B cell (primary cell): ENCODE data around the gene PRX. TPM values are rescaled to one million over a fixed set of nuclear protein-coding genes. Genes with fewer than 3 reads are reported as not detected.

ENCODE experiments used
- ATAC-seq: fragments of 200-7000 bp; cut with Tn5 transposase; one replicate; pipeline ENCODE4 v1.10.0; 2021; ENCODE audit warnings: low read depth, mild to moderate bottlenecking, moderate number of reproducible peaks, moderate library complexity
- CTCF ChIA-PET: fragments of 350-600 bp; sonication (Branson Sonifier 250); formaldehyde crosslinking; loops from one replicate; lab custom pipeline; 2021; ENCODE audit warnings: antibody characterized with exemption, inconsistent platforms; lab: Charles Lee
- POLR2A ChIA-PET: fragments of 350-600 bp; sonication (Branson Sonifier 250); formaldehyde crosslinking; loops from one replicate; lab custom pipeline; 2021; ENCODE audit warnings: antibody characterized with exemption; lab: Charles Lee
- DNase-seq: peaks from one replicate; pipeline ENCODE4 v3.0.0; 2013
- H2AFZ ChIP-seq: 2 replicates; pipeline ENCODE4 v1.6.1; 2012; ENCODE audit warnings: mild to moderate bottlenecking, low read depth, low read length; ENCODE audit not compliant: insufficient read depth, poor library complexity, severe bottlenecking
- H3K27ac ChIP-seq, 2 donors: 1 replicate in 1 of 2; 2 replicates in 1 of 2; pipeline ENCODE4 v1.5.1; 2012 to 2013; ENCODE audit warnings: low read length in 2 of 2, mild to moderate bottlenecking in 2 of 2, moderate library complexity in 1 of 2
- H3K27me3 ChIP-seq, 4 experiments: fragments of 200-600 bp in 1 of 4; sonication (generic) in 1 of 4; replicated peaks in 1 of 4; 1 replicate in 2 of 4; 2 replicates in 2 of 4; pipeline versions ENCODE4 v1.6.1 to v1.7.0; 2013 to 2016; ENCODE audit warnings: low read length in 3 of 4, mild to moderate bottlenecking in 2 of 4, mixed read lengths in 1 of 4, moderate library complexity in 1 of 4; ENCODE audit not compliant: insufficient read depth in 4 of 4, control insufficient read depth in 3 of 4; ENCODE audit errors: control extremely low read depth in 1 of 4
- H3K36me3 ChIP-seq, 2 experiments: replicated peaks in 1 of 2; 1 replicate in 1 of 2; 2 replicates in 1 of 2; pipeline versions ENCODE4 v1.6.1 to v1.7.1; 2013; ENCODE audit warnings: low read length in 1 of 2; ENCODE audit not compliant: insufficient read depth in 2 of 2, control insufficient read depth in 1 of 2; ENCODE audit errors: control extremely low read depth in 1 of 2, extremely low read depth in 1 of 2
- H3K4me1 ChIP-seq, 2 donors: fragments of 200-600 bp in 1 of 2; sonication (generic) in 1 of 2; 1 replicate in 1 of 2; 2 replicates in 1 of 2; pipeline versions ENCODE4 v1.5.1 to v1.6.1; 2013 to 2017; ENCODE audit warnings: low read length in 2 of 2; ENCODE audit not compliant: control insufficient read depth in 2 of 2, insufficient read depth in 2 of 2
- H3K4me2 ChIP-seq: replicated peaks from 2 replicates; pipeline ENCODE3; 2012; ENCODE audit warnings: mild to moderate bottlenecking, low read depth, low read length; ENCODE audit not compliant: poor library complexity, severe bottlenecking
- H3K4me3 ChIP-seq, 5 experiments: fragments of 200-600 bp in 1 of 5; sonication (generic) in 1 of 5; 1 replicate in 3 of 5; 2 replicates in 2 of 5; pipeline versions ENCODE4 v1.5.1 to v1.7.0; 2011 to 2016; ENCODE audit warnings: low read length in 4 of 5, mild to moderate bottlenecking in 4 of 5, low read depth in 2 of 5, control low read depth in 1 of 5, moderate library complexity in 1 of 5; ENCODE audit not compliant: insufficient read depth in 1 of 5; ENCODE audit errors: control extremely low read depth in 1 of 5, extremely low read depth in 1 of 5
- H3K79me2 ChIP-seq: fragments of 200-600 bp; sonication (generic); one replicate; pipeline ENCODE4 v1.6.0; 2016; ENCODE audit warnings: low read length; ENCODE audit not compliant: control insufficient read depth, insufficient read depth
- H3K9ac ChIP-seq: fragments of 200-600 bp; sonication (generic); 2 replicates; pipeline ENCODE4 v1.6.1; 2017; ENCODE audit warnings: mild to moderate bottlenecking, low read length, moderate library complexity
- H3K9me3 ChIP-seq, 3 donors: one replicate each; pipeline versions ENCODE4 v1.6.1 to v1.7.1; 2013; ENCODE audit warnings: low read length in 2 of 3; ENCODE audit not compliant: control insufficient read depth in 2 of 3, insufficient read depth in 1 of 3; ENCODE audit errors: control extremely low read depth in 1 of 3
- H4K20me1 ChIP-seq: 2 replicates; pipeline ENCODE4 v1.6.0; 2012; ENCODE audit warnings: mild to moderate bottlenecking, low read length; ENCODE audit not compliant: insufficient read depth, control insufficient read depth, poor library complexity, severe bottlenecking
- H3K27ac Mint-ChIP-seq: one replicate; pipeline ENCODE4 v1.8.0; 2021; ENCODE audit warnings: mixed read lengths
- H3K27me3 Mint-ChIP-seq: one replicate; pipeline ENCODE4 v1.8.0; 2021; ENCODE audit warnings: mixed read lengths
- H3K4me1 Mint-ChIP-seq: one replicate; pipeline ENCODE4 v1.8.0; 2021; ENCODE audit warnings: mixed read lengths
- H3K4me3 Mint-ChIP-seq: one replicate; pipeline ENCODE4 v1.8.0; 2021; ENCODE audit warnings: mixed read lengths
- H3K9me3 Mint-ChIP-seq: one replicate; pipeline ENCODE4 v1.8.0; 2022; ENCODE audit warnings: mixed read lengths; ENCODE audit not compliant: insufficient read depth
- EZH2 ChIP-seq: IDR thresholded peaks from 2 replicates; pipeline ENCODE4 v1.6.1; 2012; ENCODE audit warnings: borderline replicate concordance, low read depth, mild to moderate bottlenecking, moderate library complexity, low read length; ENCODE audit not compliant: insufficient read depth, poor library complexity, severe bottlenecking
- WGBS: methylation state at CpG from one replicate; pipeline ENCODE4 v1.1.5; 2013; ENCODE audit warnings: missing lambda C conversion rate; ENCODE audit not compliant: insufficient coverage; 5-methylcytosine and 5-hydroxymethylcytosine counted together
- intact Hi-C: fragments of 100-400 bp; cut with micrococcal nuclease; formaldehyde crosslinking; loops from one replicate; pipeline ENCODE4 v1.10.0; 2022
- polyA plus RNA-seq: library from polyadenylated mRNA; depleted of rRNA; stranded (reverse); fragments of >200 nt; gene quantifications from 2 replicates; pipeline ENCODE4 v1.2.3, GENCODE V29; 2012
- total RNA-seq, 2 donors: library from RNA; stranded (reverse); fragments of 120-200 nt in 1 of 2; gene quantifications; 1 replicate in 1 of 2; 2 replicates in 1 of 2; pipeline versions ENCODE4 v1.2.3 to v1.2.4, GENCODE V29; 2013 to 2022
- TF ChIP-seq, protein P1 (sequence below): fragments of 200-600 bp; IDR thresholded peaks from one replicate; pipeline ENCODE4 v1.8.0; 2022; ENCODE audit warnings: antibody characterized with exemption, mild to moderate bottlenecking

Gene PRX
- total and polyA plus RNA-seq, 2 donors (not counting 1 experiment from before 2014, with no cell fraction given): 1.1 to 2.5 TPM

DNA sequence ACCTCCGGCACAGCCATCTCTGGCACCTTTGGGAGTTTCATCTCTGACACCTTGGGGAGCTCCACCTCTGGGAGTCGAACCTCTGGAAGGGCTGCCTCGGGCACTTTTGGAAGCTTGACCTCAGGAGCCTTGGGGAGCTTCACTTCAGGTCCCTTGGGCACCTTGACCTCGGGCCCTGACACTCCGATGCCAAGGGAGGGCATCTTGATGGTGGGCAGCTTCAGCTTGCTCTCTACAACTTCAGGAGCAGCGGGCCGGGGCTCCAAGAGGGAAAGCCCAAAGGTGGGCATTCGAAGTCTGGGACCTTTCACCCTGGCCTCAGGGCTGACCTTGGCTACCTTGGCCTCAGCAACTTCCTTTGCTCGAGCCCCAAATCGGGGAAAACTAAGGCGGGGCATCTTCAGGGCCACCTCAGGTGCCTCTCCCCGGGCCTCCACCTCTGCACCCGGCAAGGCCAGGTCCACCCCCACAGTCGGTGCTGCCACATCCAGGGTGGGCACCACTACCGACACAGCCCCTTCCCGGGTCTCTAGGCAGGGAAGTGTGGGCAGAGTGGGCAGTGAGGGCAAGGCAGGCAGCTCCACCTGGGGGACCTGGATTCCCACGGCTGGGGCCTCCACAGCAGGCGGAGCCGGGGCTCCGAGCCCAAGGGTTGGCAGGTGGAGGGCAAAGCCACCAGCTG is 16.2 kb downstream of the PRX start:
- DNase-seq (no peak), ATAC-seq (no peak)
- no peak overlapping the region for H3K27ac ChIP-seq
- no peak for TF ChIP-seq EZH2
- TF ChIP-seq, protein P1, sequence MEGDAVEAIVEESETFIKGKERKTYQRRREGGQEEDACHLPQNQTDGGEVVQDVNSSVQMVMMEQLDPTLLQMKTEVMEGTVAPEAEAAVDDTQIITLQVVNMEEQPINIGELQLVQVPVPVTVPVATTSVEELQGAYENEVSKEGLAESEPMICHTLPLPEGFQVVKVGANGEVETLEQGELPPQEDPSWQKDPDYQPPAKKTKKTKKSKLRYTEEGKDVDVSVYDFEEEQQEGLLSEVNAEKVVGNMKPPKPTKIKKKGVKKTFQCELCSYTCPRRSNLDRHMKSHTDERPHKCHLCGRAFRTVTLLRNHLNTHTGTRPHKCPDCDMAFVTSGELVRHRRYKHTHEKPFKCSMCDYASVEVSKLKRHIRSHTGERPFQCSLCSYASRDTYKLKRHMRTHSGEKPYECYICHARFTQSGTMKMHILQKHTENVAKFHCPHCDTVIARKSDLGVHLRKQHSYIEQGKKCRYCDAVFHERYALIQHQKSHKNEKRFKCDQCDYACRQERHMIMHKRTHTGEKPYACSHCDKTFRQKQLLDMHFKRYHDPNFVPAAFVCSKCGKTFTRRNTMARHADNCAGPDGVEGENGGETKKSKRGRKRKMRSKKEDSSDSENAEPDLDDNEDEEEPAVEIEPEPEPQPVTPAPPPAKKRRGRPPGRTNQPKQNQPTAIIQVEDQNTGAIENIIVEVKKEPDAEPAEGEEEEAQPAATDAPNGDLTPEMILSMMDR: no peak
- peaks cover 0 to 3% (median 0%) of the 10 kb centered on the region in 3 donors for H3K9me3 ChIP-seq
- H4K20me1 ChIP-seq: no peaks in the 10 kb centered on the region
- no peaks in the 10 kb centered on the region for H3K79me2 ChIP-seq
- no peak overlapping the region for H3K4me3 ChIP-seq
- ChIA-PET POLR2A (no interaction called here), CTCF (no interaction called here)
- intact Hi-C loops: no loop called here
- H3K9ac ChIP-seq: no peak overlapping the region
- Mint-ChIP-seq H3K4me1 (peaks cover 9% of the 10 kb centered on the region), H3K4me3 (no peak overlapping the region), H3K9me3 (no peaks in the 10 kb centered on the region), H3K27ac (no peak overlapping the region), H3K27me3 (peaks cover 8% of the 10 kb centered on the region)
- no peak overlapping the region for H2AFZ ChIP-seq
- peaks cover 0 to 10% (median 3%) of the 10 kb centered on the region in 4 experiments for H3K27me3 ChIP-seq
- no peak overlapping the region for H3K4me2 ChIP-seq
- H3K36me3 ChIP-seq: no peaks in the 10 kb centered on the region
- WGBS: 97% methylated on average over 20 of the region's 20 CpGs
- H3K4me1 ChIP-seq: peaks cover 4 to 7% of the 10 kb centered on the region in 2 donors

DNA sequence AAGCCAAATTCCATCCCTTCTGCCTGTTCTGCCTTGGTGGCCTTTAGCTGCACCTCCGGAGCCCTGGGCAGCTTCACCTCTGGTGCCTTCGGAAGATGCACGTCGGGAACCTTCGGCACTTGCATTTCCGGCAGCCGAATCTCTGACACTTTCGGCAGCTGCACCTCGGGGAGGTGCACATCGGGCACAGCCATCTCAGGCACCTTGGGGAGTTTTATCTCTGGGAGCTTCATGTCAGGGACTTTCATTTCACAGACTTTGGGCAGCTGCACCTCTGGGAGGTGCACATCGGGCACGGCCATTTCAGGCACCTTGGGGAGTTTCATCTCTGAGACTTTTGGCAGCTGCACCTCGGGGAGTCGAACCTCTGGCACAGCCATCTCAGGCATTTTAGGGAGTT is 17.2 kb downstream of the PRX start:
- POLR2A ChIA-PET: no interaction called here

More for the DNA sequence above, 17.2 kb downstream of the PRX start:
- intact Hi-C loops: no loop called here
- Histone ChIP-seq H3K4me3 (no peak overlapping the region), H3K27me3 (peaks cover 0 to 10% (median 3%) of the 10 kb centered on the region in 4 experiments), H3K9me3 (peaks cover 0 to 3% (median 0%) of the 10 kb centered on the region in 3 donors), H4K20me1 (no peaks in the 10 kb centered on the region), H3K36me3 (no peaks in the 10 kb centered on the region), H3K79me2 (no peaks in the 10 kb centered on the region), H2AFZ (no peak overlapping the region), H3K9ac (no peak overlapping the region), H3K27ac (no peak overlapping the region), H3K4me2 (no peak overlapping the region), H3K4me1 (peaks cover 4 to 7% of the 10 kb centered on the region in 2 donors)
- Mint-ChIP-seq H3K9me3 (no peaks in the 10 kb centered on the region), H3K27me3 (peaks cover 8% of the 10 kb centered on the region), H3K4me3 (no peak overlapping the region), H3K4me1 (peaks cover 9% of the 10 kb centered on the region), H3K27ac (no peak overlapping the region)
- 92% methylated on average over 14 of the region's 14 CpGs for WGBS
- DNase-seq: no peak
- CTCF ChIA-PET: interaction anchor here (1.6 kb wide), 1 partner anchor 91 kb away, joined by 5 read pairs; no protein-coding TSS in a partner anchor
- ATAC-seq: no peak
- TF ChIP-seq EZH2: no peak
- TF ChIP-seq, protein P1: no peak
